Erythroblast (primary cell): Measurements from ENCODE around the gene TUBB4B.

Experiments
- GATA1 ChIP-seq: IDR thresholded peaks from 2 replicates; pipeline ENCODE4 v1.6.1; 2011; ENCODE audit warnings: low read depth, mild to moderate bottlenecking, control low read depth, low read length, moderate library complexity
- POLR2A ChIP-seq: IDR thresholded peaks from 2 replicates; pipeline ENCODE4 v1.6.1; 2011; ENCODE audit warnings: mild to moderate bottlenecking, low read length

- TF ChIP-seq POLR2A (no peak), GATA1 (no peak)
Measured at GRCh38 chr9:137271696-137272076, 30.6 kb downstream of the TUBB4B start.
